GM18861 (cell line): Measurements from ENCODE around the gene R3HDM2.
"Not testable (repeated sequence)": the region's sequence is repeated elsewhere in the genome, so short reads cannot be mapped to it uniquely, and the experiment has no call there.

Experiments
- ATAC-seq: cut with Tn5 transposase; IDR thresholded peaks from one replicate; pipeline ENCODE4 v1.9.1; 2021; ENCODE audit not compliant: unreplicated experiment

R3HDM2 gene

GRCh38 chr12:57384478-57384877 is 46.4 kb downstream of the R3HDM2 start:
- ATAC-seq = no peak

DNA sequence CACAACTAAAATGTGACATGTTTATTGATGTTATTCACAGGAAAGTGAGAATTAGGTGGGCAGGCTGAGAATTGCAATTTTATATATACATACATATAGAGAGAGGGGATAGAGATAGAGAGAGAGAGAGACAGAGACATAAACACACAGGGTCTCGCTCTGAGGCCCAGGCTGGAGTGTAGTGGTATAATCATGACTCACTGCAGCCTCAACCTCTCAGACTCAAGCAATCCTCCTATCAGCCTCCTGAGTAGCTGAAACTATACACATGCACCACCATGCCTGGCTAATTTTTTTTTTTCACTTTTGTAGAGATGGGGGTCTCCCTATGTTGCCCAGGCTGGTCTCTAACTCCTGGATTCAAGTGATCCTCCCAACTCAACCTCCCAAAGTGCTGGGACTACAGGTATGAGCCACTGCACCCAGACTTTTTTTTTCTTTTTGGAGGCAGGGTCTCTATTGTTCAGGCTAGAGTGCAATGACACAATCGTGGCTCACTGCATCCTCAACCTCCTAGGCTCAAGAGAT is 49.1 kb downstream of the R3HDM2 start:
- ATAC-seq = no peak

GRCh38 chr12:57380300-57380699 is 50.5 kb downstream of the R3HDM2 start:
- ATAC-seq = no peak

DNA sequence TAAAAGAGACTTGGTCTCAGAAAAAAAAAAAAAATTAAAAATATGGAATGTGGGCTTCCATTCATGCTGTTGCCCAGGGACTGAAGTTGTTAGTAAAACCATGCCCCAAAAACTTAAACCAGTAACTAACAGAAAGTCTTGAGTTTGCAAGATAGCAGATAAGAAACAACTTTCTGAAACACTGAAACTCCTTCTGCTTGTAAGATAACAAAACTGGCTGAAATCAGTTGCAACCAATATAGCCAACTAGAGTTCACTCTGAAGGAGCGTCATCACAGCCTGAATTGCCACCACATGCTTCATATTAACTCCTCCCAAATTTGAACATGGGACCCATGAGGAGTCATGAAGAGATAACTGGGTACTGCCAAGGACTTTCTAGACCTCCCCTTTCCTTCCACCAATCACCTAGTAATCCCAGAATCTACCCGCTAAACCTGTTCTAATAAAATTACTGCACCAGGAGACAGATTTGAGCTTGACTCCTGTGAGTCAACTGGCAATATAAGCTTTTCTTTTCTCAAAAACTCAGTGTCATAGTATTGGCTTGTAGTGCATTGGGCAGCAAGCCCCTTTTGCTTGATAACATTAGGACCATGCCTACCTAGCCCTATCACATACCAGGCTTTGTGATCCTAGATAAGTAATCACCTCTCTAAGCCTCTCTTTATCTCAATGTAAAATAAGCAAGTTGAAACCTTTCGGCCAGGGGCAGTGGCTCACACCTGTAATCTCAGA is 53.6 kb downstream of the R3HDM2 start:
- no peak for ATAC-seq

DNA sequence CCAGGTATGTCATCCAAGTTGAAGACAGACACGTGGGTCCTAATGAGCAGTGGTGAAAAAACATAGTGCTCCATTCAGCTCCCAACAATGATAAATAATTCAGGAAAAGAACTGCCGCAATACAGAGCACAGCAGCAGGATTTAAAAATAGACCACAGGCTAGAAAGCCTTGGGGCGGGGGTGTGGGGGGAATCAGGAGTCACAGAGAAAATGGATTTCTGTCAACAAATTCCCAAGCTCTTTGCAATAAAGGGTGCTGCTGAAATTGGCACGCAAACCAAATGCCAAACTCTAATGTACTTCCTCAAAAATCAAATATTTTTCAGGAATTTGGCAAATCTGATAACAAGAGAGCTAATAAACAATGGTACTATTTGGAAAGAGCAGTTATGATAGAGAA is 58.6 kb downstream of the R3HDM2 start:
- no peak for ATAC-seq

- no peak for ATAC-seq
Observed at GRCh38 chr12:57370696-57371095, 60.1 kb downstream of the R3HDM2 start.

DNA sequence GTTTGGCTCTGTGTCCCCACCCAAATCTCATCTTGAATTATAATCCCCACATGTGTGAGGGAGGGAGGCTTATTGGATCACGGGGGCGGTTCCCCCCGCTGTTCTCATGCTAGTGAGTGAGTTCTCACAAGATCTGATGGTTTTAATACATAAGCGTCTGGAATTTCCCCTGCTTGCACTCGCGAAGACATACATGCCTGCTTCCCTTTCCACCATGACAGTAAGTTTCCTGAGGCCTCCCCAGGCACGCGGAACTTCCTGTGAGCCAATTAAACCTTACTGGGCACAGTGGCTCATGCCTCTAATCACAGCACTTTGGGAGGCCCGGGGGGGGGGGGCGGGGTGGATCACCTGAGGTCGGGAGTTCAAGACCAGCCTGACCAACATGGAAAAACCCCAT is 60.8 kb downstream of the R3HDM2 start:
- no peak for ATAC-seq

GRCh38 chr12:57369202-57369601 is 61.6 kb downstream of the R3HDM2 start:
- no peak for ATAC-seq

DNA sequence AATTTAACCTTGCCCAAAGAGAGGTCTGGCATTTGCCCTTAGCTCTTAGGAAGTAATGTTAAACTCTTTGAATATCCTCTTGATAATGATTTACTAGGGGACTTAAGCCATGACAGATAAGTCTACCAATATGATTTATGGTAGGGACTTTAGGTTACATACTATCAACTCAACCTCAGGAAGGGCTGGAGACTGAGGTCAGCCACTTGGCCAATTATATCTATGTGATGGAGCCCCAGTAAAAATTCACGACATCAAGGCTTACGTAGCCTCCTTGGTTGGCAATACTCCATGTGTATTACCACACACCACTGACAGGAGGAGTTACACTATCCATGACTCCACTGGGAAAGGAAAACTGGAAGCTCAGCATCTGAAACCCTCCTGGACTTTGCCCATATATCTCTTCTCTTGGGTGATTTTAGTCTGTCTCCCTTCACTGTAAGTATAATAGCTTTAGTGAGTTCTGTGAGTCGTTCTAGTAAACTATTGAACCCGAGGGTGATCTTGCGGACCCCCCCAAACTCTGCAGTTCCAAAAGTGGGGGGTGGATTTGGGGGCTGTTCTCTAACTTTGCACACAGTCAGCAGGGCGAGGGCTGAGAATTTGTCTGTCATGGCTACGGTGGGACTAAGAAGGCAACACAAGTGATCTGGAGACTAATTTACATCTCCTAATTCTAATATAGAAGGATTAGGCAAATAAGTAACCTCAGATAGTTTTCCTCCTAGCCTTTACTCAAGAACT is 62.3 kb downstream of the R3HDM2 start:
- no peak for ATAC-seq

DNA sequence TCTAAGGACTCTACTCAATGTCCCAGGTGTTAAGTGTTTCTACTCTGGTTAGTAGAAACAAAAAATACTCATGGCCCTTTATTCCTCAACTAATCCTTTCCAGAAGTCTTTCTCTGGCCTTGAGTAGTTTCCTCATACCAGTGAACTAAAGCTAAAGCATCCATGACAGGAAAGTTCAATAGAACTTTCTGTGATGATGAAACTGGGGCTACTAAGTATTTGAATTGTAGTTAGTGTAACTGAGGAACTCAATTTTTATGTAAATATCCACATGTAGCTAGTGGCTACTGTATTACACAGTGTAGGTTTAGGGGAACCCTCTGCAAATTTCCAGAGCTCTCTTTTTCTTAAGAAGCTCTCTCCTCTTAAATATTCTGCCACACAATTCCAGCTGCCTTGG is 63.7 kb downstream of the R3HDM2 start:
- ATAC-seq = no peak

GRCh38 chr12:57366315-57366714 is 64.5 kb downstream of the R3HDM2 start:
- no peak for ATAC-seq

DNA sequence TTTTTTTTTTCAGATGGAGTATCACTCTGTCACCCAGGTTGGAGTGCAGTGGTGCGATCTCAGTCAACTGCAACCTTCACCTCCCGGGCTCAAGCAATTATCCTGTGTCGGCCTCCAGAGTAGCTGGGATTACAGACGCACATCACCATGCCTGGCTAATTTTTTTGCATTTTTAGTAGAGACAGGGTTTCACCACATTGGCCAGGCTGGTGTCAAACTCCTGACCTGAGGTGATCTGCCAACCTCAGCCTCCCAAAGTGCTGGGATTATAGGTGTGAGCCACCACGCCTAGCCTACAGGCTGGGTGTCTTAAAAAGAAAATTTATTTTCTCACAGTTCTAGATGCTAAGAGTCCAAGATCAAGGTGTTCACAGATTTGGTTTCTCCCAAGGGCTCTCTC is 66.7 kb downstream of the R3HDM2 start:
- ATAC-seq = not testable (repeated sequence)

DNA sequence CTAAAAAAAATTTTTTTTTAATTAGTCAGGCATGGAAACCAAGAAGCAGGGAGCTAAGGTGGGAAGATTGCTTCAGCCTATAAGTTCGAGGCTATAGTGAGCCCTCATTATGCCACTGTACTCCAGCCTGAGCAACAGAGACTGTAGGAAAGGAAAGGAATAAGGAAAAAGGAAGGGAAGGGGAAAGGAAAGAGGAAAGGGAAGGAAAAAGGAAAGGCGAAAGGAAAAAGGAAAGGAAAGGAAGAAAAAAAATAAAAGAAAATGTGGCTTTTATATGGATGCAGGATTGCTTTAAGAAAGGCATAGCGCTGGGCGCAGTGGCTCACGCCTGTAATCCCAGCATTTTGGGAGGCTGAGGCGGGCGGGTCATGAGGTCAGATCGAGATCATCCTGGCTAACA is 70.4 kb downstream of the R3HDM2 start:
- ATAC-seq = no peak

DNA sequence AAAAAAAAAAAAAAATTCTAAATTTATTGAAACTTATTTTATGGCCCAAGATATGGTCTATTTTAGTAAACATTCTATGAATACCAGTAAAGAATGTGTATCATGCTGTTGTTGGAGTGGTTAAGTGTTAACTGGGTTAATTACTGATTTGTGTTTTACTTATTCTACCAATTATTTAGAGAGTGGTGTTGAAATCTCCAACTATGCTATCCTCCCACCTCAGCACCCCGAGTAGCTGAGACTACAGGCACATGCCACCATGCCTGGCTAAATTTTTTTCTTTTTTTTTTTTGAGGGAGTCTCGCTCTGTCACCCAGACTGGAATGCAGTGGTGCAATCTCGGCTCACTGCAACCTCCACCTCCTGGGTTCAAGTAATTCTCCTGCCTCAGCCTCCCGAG is 72.2 kb downstream of the R3HDM2 start:
- ATAC-seq = no peak

DNA sequence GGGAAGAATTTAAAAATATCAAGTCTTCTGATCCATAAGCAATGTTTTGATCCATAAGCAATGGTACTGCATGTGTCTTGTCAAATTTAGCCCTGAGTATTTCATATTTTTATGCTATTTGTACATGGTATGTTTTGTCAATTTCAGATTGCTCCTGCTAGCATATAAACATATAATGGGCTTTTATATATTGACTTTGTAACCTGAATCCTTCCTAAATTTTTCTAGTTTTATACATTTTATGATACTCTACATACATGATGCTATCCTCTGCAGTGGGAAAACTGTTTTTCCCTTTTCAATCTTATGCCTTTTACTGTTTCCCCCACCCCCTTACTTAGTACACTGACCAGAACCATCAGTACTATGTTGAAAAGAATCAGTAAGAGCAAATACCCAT is 75.1 kb downstream of the R3HDM2 start:
- no peak for ATAC-seq

DNA sequence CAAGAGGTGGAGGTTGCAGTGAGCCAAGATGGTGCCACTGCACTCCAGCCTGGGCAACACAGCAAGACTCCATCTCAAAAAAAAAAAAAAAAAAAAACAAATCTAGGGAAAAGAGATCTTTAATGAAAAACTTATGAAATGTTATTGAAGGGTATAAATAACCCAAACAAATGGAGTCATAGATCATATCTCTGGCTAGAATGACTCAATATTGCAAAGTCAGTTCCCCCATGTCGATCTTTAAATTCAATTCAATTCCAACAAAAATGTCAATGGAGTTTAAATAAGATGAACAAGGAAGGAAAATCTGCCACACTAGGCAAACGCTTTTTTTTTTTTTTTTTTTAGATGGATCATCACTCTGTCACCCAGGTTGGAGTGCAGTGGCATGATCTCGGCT is 78.7 kb downstream of the R3HDM2 start:
- no peak for ATAC-seq

DNA sequence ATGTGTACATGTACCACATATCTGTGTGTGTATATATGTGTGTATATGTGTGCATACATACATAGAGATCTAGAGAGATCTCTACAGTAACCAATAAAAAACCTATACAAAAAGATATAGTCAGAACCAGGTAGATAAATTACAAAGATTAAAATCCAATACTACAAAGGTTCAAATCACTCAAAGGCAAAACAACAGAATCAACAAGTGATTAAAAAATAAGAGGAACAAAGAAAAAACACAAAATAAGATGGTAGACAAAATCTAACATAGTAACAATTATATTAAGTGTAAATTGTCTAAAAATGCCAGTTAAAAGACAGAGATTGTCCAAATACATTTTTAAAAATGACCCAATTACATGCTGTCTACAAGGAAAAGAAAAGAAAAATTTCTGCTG is 83.6 kb downstream of the R3HDM2 start:
- no peak for ATAC-seq

DNA sequence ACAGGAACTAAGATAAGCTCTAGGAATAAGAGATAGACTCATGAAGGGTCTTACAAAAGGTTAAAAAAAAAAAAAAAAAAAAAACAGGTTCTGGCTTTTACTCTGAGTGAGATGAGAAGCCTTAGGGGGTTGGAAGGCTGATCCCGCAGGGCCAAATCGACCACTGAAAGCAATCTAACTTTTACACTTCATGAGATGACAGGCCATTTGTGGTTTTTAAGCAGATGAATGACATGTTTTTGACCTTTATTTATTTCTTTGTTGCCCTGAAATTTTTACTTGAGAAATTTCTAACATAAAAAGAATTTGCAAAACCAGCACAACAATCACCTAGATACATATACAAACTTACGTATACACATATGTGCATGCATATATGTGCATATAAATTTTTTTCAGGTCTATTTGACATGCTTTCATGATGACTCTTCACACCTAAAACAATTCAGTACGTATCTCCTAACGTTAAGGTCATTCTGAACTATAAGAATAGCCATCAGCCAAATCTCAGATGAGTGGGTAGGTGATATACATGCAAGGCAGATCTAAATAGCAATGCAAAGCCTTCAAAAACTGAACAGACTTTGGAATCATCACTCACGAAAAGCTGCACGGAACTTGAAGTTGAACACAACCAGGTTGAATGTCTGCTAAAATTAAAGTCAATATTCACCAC is 87.0 kb downstream of the R3HDM2 start:
- no peak for ATAC-seq

DNA sequence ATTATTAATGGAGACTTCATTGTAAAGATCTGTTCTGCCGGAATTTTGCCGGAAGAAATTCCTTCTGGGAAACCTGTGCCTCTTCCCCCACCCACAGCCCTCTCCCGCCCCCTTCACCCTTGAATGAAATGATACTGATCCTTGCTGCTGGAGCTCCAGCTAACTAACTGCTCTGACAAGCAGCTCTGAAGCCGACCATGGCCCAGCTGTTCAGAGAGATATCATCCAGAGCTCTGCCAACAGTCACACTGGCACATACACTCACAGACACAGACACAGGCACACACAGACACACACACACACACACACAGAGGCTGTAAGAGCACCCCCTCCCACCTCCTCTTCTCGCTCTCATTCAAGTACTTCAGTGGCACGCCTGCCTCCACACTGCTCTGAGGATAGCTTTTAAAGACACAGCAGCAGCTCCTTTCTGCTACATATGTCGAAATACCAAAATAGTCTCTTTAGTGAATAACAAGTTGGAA is 88.6 kb downstream of the R3HDM2 start:
- ATAC-seq = no peak

GRCh38 chr12:57341275-57341990 is 89.4 kb downstream of the R3HDM2 start:
- ATAC-seq = no peak

GRCh38 chr12:57340104-57340503 is 90.7 kb downstream of the R3HDM2 start:
- ATAC-seq = no peak
